Testis (tissue), 2 donors: ENCODE results near the gene TRIM31.

ENCODE experiments used
- POLR2A ChIP-seq: fragments of 450-650 bp; IDR thresholded peaks from one replicate; pipeline ENCODE4 v1.6.1; 2017; ENCODE audit warnings: antibody characterized with exemption, mild to moderate bottlenecking, moderate library complexity
- TF ChIP-seq, protein P1 (sequence below), 3 experiments: fragments of 450-650 bp in 2 of 3; fragments of 200-600 bp in 1 of 3; sonication (generic) in 1 of 3; IDR thresholded peaks; one replicate each; pipeline ENCODE4 v1.5.1; 2016 to 2019; ENCODE audit warnings: antibody characterized with exemption in 3 of 3, mild to moderate bottlenecking in 2 of 3, moderate library complexity in 1 of 3

DNA sequence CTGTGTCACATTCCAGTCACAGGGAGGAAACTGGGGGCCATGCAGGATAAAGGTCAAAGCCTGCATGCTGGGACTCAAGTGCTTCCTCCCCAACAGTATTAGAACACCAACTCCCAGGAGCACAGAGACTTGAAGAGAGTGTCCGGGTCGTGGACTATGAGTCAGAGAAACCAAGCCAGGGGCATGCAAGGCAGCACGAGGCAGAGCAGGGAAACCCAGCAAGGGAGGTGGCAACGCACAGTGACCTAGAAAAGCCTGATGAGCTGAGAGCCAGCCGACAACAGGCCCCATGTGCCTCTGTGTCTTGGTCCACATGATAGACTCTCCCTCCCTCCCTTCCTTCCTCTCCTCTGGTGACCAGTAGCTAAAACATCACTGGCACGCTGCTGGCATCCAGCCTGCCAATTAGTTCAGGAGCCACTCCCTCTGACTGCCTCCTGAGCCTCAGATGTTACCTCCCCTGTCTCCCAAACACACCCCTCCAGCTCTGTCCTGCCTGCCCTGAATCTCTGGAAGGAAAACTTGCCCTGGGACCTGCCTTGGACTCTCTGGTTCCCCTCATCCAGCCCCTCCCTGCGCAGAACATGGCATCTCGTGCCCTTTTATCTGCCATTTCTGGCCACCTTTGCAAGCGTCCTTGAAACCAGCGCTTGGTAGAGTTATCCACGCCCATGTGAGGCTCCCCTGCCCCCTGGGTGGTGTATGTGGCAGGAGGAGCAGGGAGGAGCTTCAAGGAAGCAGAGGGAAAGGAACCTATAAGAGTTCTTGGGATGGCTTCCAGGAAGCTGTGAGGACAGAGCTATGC, 21.1 kb downstream of the TRIM31 start:
- TF ChIP-seq, protein P1, sequence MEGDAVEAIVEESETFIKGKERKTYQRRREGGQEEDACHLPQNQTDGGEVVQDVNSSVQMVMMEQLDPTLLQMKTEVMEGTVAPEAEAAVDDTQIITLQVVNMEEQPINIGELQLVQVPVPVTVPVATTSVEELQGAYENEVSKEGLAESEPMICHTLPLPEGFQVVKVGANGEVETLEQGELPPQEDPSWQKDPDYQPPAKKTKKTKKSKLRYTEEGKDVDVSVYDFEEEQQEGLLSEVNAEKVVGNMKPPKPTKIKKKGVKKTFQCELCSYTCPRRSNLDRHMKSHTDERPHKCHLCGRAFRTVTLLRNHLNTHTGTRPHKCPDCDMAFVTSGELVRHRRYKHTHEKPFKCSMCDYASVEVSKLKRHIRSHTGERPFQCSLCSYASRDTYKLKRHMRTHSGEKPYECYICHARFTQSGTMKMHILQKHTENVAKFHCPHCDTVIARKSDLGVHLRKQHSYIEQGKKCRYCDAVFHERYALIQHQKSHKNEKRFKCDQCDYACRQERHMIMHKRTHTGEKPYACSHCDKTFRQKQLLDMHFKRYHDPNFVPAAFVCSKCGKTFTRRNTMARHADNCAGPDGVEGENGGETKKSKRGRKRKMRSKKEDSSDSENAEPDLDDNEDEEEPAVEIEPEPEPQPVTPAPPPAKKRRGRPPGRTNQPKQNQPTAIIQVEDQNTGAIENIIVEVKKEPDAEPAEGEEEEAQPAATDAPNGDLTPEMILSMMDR (IDR thresholded peaks at IDR 0.05), result no peak
- TF ChIP-seq POLR2A, result no peak
